B cell (primary cell): ENCODE data around the gene ACE. TPM values are rescaled to one million over a fixed set of nuclear protein-coding genes. Genes with fewer than 3 reads are reported as not detected.

ENCODE experiments used
- ATAC-seq: fragments of 200-7000 bp; cut with Tn5 transposase; one replicate; pipeline ENCODE4 v1.10.0; 2021; ENCODE audit warnings: low read depth, mild to moderate bottlenecking, moderate number of reproducible peaks, moderate library complexity
- CTCF ChIA-PET: fragments of 350-600 bp; sonication (Branson Sonifier 250); formaldehyde crosslinking; loops from one replicate; lab custom pipeline; 2021; ENCODE audit warnings: antibody characterized with exemption, inconsistent platforms; lab: Charles Lee
- POLR2A ChIA-PET: fragments of 350-600 bp; sonication (Branson Sonifier 250); formaldehyde crosslinking; loops from one replicate; lab custom pipeline; 2021; ENCODE audit warnings: antibody characterized with exemption; lab: Charles Lee
- DNase-seq: peaks from one replicate; pipeline ENCODE4 v3.0.0; 2013
- H2AFZ ChIP-seq: 2 replicates; pipeline ENCODE4 v1.6.1; 2012; ENCODE audit warnings: mild to moderate bottlenecking, low read depth, low read length; ENCODE audit not compliant: insufficient read depth, poor library complexity, severe bottlenecking
- H3K27ac ChIP-seq, 2 donors: 1 replicate in 1 of 2; 2 replicates in 1 of 2; pipeline ENCODE4 v1.5.1; 2012 to 2013; ENCODE audit warnings: low read length in 2 of 2, mild to moderate bottlenecking in 2 of 2, moderate library complexity in 1 of 2
- H3K27me3 ChIP-seq, 4 experiments: fragments of 200-600 bp in 1 of 4; sonication (generic) in 1 of 4; replicated peaks in 1 of 4; 1 replicate in 2 of 4; 2 replicates in 2 of 4; pipeline versions ENCODE4 v1.6.1 to v1.7.0; 2013 to 2016; ENCODE audit warnings: low read length in 3 of 4, mild to moderate bottlenecking in 2 of 4, mixed read lengths in 1 of 4, moderate library complexity in 1 of 4; ENCODE audit not compliant: insufficient read depth in 4 of 4, control insufficient read depth in 3 of 4; ENCODE audit errors: control extremely low read depth in 1 of 4
- H3K36me3 ChIP-seq, 2 experiments: replicated peaks in 1 of 2; 1 replicate in 1 of 2; 2 replicates in 1 of 2; pipeline versions ENCODE4 v1.6.1 to v1.7.1; 2013; ENCODE audit warnings: low read length in 1 of 2; ENCODE audit not compliant: insufficient read depth in 2 of 2, control insufficient read depth in 1 of 2; ENCODE audit errors: control extremely low read depth in 1 of 2, extremely low read depth in 1 of 2
- H3K4me1 ChIP-seq, 2 donors: fragments of 200-600 bp in 1 of 2; sonication (generic) in 1 of 2; 1 replicate in 1 of 2; 2 replicates in 1 of 2; pipeline versions ENCODE4 v1.5.1 to v1.6.1; 2013 to 2017; ENCODE audit warnings: low read length in 2 of 2; ENCODE audit not compliant: control insufficient read depth in 2 of 2, insufficient read depth in 2 of 2
- H3K4me2 ChIP-seq: replicated peaks from 2 replicates; pipeline ENCODE3; 2012; ENCODE audit warnings: mild to moderate bottlenecking, low read depth, low read length; ENCODE audit not compliant: poor library complexity, severe bottlenecking
- H3K4me3 ChIP-seq, 5 experiments: fragments of 200-600 bp in 1 of 5; sonication (generic) in 1 of 5; 1 replicate in 3 of 5; 2 replicates in 2 of 5; pipeline versions ENCODE4 v1.5.1 to v1.7.0; 2011 to 2016; ENCODE audit warnings: low read length in 4 of 5, mild to moderate bottlenecking in 4 of 5, low read depth in 2 of 5, control low read depth in 1 of 5, moderate library complexity in 1 of 5; ENCODE audit not compliant: insufficient read depth in 1 of 5; ENCODE audit errors: control extremely low read depth in 1 of 5, extremely low read depth in 1 of 5
- H3K79me2 ChIP-seq: fragments of 200-600 bp; sonication (generic); one replicate; pipeline ENCODE4 v1.6.0; 2016; ENCODE audit warnings: low read length; ENCODE audit not compliant: control insufficient read depth, insufficient read depth
- H3K9ac ChIP-seq: fragments of 200-600 bp; sonication (generic); 2 replicates; pipeline ENCODE4 v1.6.1; 2017; ENCODE audit warnings: mild to moderate bottlenecking, low read length, moderate library complexity
- H3K9me3 ChIP-seq, 3 donors: one replicate each; pipeline versions ENCODE4 v1.6.1 to v1.7.1; 2013; ENCODE audit warnings: low read length in 2 of 3; ENCODE audit not compliant: control insufficient read depth in 2 of 3, insufficient read depth in 1 of 3; ENCODE audit errors: control extremely low read depth in 1 of 3
- H4K20me1 ChIP-seq: 2 replicates; pipeline ENCODE4 v1.6.0; 2012; ENCODE audit warnings: mild to moderate bottlenecking, low read length; ENCODE audit not compliant: insufficient read depth, control insufficient read depth, poor library complexity, severe bottlenecking
- H3K27ac Mint-ChIP-seq: one replicate; pipeline ENCODE4 v1.8.0; 2021; ENCODE audit warnings: mixed read lengths
- H3K27me3 Mint-ChIP-seq: one replicate; pipeline ENCODE4 v1.8.0; 2021; ENCODE audit warnings: mixed read lengths
- H3K4me1 Mint-ChIP-seq: one replicate; pipeline ENCODE4 v1.8.0; 2021; ENCODE audit warnings: mixed read lengths
- H3K4me3 Mint-ChIP-seq: one replicate; pipeline ENCODE4 v1.8.0; 2021; ENCODE audit warnings: mixed read lengths
- H3K9me3 Mint-ChIP-seq: one replicate; pipeline ENCODE4 v1.8.0; 2022; ENCODE audit warnings: mixed read lengths; ENCODE audit not compliant: insufficient read depth
- EZH2 ChIP-seq: IDR thresholded peaks from 2 replicates; pipeline ENCODE4 v1.6.1; 2012; ENCODE audit warnings: borderline replicate concordance, low read depth, mild to moderate bottlenecking, moderate library complexity, low read length; ENCODE audit not compliant: insufficient read depth, poor library complexity, severe bottlenecking
- WGBS: methylation state at CpG from one replicate; pipeline ENCODE4 v1.1.5; 2013; ENCODE audit warnings: missing lambda C conversion rate; ENCODE audit not compliant: insufficient coverage; 5-methylcytosine and 5-hydroxymethylcytosine counted together
- intact Hi-C: fragments of 100-400 bp; cut with micrococcal nuclease; formaldehyde crosslinking; loops from one replicate; pipeline ENCODE4 v1.10.0; 2022
- polyA plus RNA-seq: library from polyadenylated mRNA; depleted of rRNA; stranded (reverse); fragments of >200 nt; gene quantifications from 2 replicates; pipeline ENCODE4 v1.2.3, GENCODE V29; 2012
- total RNA-seq, 2 donors: library from RNA; stranded (reverse); fragments of 120-200 nt in 1 of 2; gene quantifications; 1 replicate in 1 of 2; 2 replicates in 1 of 2; pipeline versions ENCODE4 v1.2.3 to v1.2.4, GENCODE V29; 2013 to 2022
- TF ChIP-seq, protein P1 (sequence below): fragments of 200-600 bp; IDR thresholded peaks from one replicate; pipeline ENCODE4 v1.8.0; 2022; ENCODE audit warnings: antibody characterized with exemption, mild to moderate bottlenecking

The ACE gene
- total and polyA plus RNA-seq, 2 donors (not counting 1 experiment from before 2014, with no cell fraction given): 0.67 to 2.6 TPM

DNA sequence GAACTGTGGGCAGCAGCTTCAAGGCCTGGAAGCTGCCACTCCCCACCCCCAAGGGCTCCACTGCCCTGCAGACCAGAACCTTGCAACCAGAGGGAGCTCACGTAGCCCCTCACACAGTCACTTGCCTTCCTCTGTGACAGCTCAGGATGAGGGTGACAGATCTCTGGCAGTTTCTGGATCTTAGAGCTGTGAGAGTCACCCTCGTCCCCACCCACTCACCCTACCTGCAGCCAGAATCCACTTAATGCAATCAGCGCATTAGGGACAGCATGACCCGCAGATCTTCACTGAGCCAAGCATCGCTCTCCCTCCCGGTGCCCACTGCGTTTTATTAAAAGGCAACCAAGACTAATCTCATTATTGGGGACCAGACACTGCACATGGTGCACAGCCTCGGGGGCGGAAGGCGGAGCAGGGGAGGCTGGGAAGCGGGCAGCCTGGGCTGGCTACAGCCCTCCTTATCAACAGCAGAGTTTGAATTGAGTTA is 34.3 kb upstream of the ACE start:
- Histone ChIP-seq H3K9ac (no peak overlapping the region), H3K36me3 (no peaks in the 10 kb centered on the region), H3K9me3 (no peaks in the 10 kb centered on the region), H3K4me3 (no peak overlapping the region), H3K27ac (no peak overlapping the region), H4K20me1 (no peaks in the 10 kb centered on the region), H3K79me2 (no peaks in the 10 kb centered on the region), H3K4me2 (no peak overlapping the region), H2AFZ (no peak overlapping the region), H3K4me1 (peaks cover 23 to 38% of the 10 kb centered on the region in 2 donors), H3K27me3 (no peaks in the 10 kb centered on the region)
- WGBS: 94% methylated on average over 7 of the region's 11 CpGs
- ChIA-PET POLR2A (no interaction called here), CTCF (interaction anchor here (0.9 to 4.9 kb wide), 5 partner anchors 17 to 268 kb away, joined by 3 to 26 read pairs (median 5); no protein-coding TSS in a partner anchor)
- intact Hi-C loops: no loop called here
- no peak overlapping the region for H3K4me3 Mint-ChIP-seq
- DNase-seq (peak; percentile 56), ATAC-seq (no peak)
- no peaks in the 10 kb centered on the region for H3K27me3 Mint-ChIP-seq
- H3K4me1 Mint-ChIP-seq: peaks cover 33% of the 10 kb centered on the region
- TF ChIP-seq, protein P1, sequence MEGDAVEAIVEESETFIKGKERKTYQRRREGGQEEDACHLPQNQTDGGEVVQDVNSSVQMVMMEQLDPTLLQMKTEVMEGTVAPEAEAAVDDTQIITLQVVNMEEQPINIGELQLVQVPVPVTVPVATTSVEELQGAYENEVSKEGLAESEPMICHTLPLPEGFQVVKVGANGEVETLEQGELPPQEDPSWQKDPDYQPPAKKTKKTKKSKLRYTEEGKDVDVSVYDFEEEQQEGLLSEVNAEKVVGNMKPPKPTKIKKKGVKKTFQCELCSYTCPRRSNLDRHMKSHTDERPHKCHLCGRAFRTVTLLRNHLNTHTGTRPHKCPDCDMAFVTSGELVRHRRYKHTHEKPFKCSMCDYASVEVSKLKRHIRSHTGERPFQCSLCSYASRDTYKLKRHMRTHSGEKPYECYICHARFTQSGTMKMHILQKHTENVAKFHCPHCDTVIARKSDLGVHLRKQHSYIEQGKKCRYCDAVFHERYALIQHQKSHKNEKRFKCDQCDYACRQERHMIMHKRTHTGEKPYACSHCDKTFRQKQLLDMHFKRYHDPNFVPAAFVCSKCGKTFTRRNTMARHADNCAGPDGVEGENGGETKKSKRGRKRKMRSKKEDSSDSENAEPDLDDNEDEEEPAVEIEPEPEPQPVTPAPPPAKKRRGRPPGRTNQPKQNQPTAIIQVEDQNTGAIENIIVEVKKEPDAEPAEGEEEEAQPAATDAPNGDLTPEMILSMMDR: peak; percentile 26
- TF ChIP-seq EZH2: no peak
- H3K9me3 Mint-ChIP-seq: no peaks in the 10 kb centered on the region
- no peak overlapping the region for H3K27ac Mint-ChIP-seq

- H3K4me1 ChIP-seq: peaks cover 23 to 42% of the 10 kb centered on the region in 2 donors
- ChIA-PET POLR2A (no interaction called here), CTCF (interaction anchor here (0.6 to 4.9 kb wide), 9 partner anchors 10 to 267 kb away, joined by 3 to 26 read pairs (median 4); no protein-coding TSS in a partner anchor)
- DNase-seq (no peak), ATAC-seq (no peak)
- no peaks in the 10 kb centered on the region for H3K36me3 ChIP-seq
- no peaks in the 10 kb centered on the region for H3K9me3 Mint-ChIP-seq
- H3K79me2 ChIP-seq: no peaks in the 10 kb centered on the region
- no peak overlapping the region for H3K4me2 ChIP-seq
- H3K4me3 Mint-ChIP-seq: no peak overlapping the region
- no peaks in the 10 kb centered on the region for H3K27me3 ChIP-seq
- intact Hi-C loops: no loop called here
- no peak overlapping the region for H3K27ac Mint-ChIP-seq
- H3K27ac ChIP-seq: no peak overlapping the region
- no peak overlapping the region for H3K4me3 ChIP-seq
- TF ChIP-seq, protein P1: no peak
- no peak for TF ChIP-seq EZH2
- H2AFZ ChIP-seq: no peak overlapping the region
- peaks cover 33% of the 10 kb centered on the region for H3K4me1 Mint-ChIP-seq
- WGBS: 91% methylated on average over 5 of the region's 6 CpGs
- no peaks in the 10 kb centered on the region for H4K20me1 ChIP-seq
- H3K9ac ChIP-seq: no peak overlapping the region
- no peaks in the 10 kb centered on the region for H3K9me3 ChIP-seq
- no peaks in the 10 kb centered on the region for H3K27me3 Mint-ChIP-seq
Measured at GRCh38 chr17:63443053-63443452, 33.8 kb upstream of the ACE start.
